Kidney (tissue), 14 donors: Measurements from ENCODE around the gene PLA2G4E. TPM values are rescaled to one million over a fixed set of nuclear protein-coding genes. Genes with fewer than 3 reads are reported as not detected.

Experiments
- DNase-seq, 5 donors: peaks; one replicate each; pipeline ENCODE4 v3.0.0-alpha.2; 2013 to 2020
- FAIRE-seq: peaks from 2 replicates; lab custom pipeline; 2012; peaks lifted over from hg19 to GRCh38; lab: Jason Lieb, UNC
- H3K27ac ChIP-seq, 2 donors: one replicate each; pipeline ENCODE4 v1.7.0; 2013; ENCODE audit warnings: low read depth in 2 of 2, low read length in 2 of 2, inconsistent platforms in 1 of 2
- H3K27me3 ChIP-seq: one replicate; pipeline ENCODE4 v1.7.1; 2013; ENCODE audit warnings: low read length, inconsistent platforms; ENCODE audit not compliant: control insufficient read depth, insufficient read depth
- H3K36me3 ChIP-seq, 3 donors: one replicate each; pipeline versions ENCODE4 v1.7.0 to v1.7.1; 2013; ENCODE audit warnings: low read length in 3 of 3, control low read depth in 1 of 3, inconsistent platforms in 1 of 3; ENCODE audit not compliant: insufficient read depth in 3 of 3, control insufficient read depth in 2 of 3
- H3K4me1 ChIP-seq, 3 donors: one replicate each; pipeline versions ENCODE4 v1.7.0 to v1.7.1; 2013; ENCODE audit warnings: low read length in 3 of 3, inconsistent platforms in 1 of 3, low read depth in 1 of 3; ENCODE audit not compliant: control insufficient read depth in 2 of 3, insufficient read depth in 2 of 3
- H3K4me3 ChIP-seq, 3 donors: one replicate each; pipeline versions ENCODE4 v1.7.0 to v1.8.1; 2013; ENCODE audit warnings: low read length in 3 of 3, control low read depth in 1 of 3, inconsistent platforms in 1 of 3
- H3K9ac ChIP-seq, 3 donors: one replicate each; pipeline versions ENCODE4 v1.7.0 to v1.7.1; 2013; ENCODE audit warnings: low read length in 3 of 3, control low read depth in 1 of 3, inconsistent platforms in 1 of 3
- H3K9me3 ChIP-seq, 3 donors: one replicate each; pipeline versions ENCODE4 v1.7.0 to v1.7.1; 2013; ENCODE audit warnings: low read length in 3 of 3, control low read depth in 1 of 3, inconsistent platforms in 1 of 3; ENCODE audit not compliant: control insufficient read depth in 2 of 3, insufficient read depth in 1 of 3
- intact Hi-C: fragments of 100-400 bp; cut with DNase I; formaldehyde crosslinking; loops from one replicate; pipeline ENCODE4 v1.11.1; 2022
- polyA plus RNA-seq: library from polyadenylated mRNA; stranded (reverse); fragments of 350-450 nt; fragmentation: Illumina TruSeq; extraction: RNeasy Lipid Tissue Mini Kit (QIAGEN cat#74804); gene quantifications from one replicate; pipeline ENCODE4 v1.2.3, GENCODE V29; 2014; ENCODE audit warnings: low read depth, low replicate concordance; ENCODE audit not compliant: insufficient read depth
- total RNA-seq: library from RNA; stranded (reverse); fragmentation: NEBNext Ultra II Directional; extraction: Animal tissue kit (Norgen Biotek cat#: 25700); gene quantifications from one replicate; pipeline ENCODE4 v1.2.1, GENCODE V29; 2021
- TF ChIP-seq, protein P1 (sequence below): IDR thresholded peaks from 3 replicates; pipeline ENCODE4 v1.5.1; 2012; ENCODE audit warnings: mild to moderate bottlenecking, moderate library complexity, borderline replicate concordance; ENCODE audit not compliant: insufficient read depth; ENCODE audit errors: extremely low read depth
- donor health status: control.
- donor health status: control.
- donor health status: control.
- donor health status: control.
- donor health status: control.
- donor health status: DM: yes; HTN: yes; CAD: no.
- donor health status: Normal renal cell carcinoma (clear cell type).

Gene PLA2G4E
- total and polyA plus RNA-seq, 2 donors from 2014 or later: not detected

DNA sequence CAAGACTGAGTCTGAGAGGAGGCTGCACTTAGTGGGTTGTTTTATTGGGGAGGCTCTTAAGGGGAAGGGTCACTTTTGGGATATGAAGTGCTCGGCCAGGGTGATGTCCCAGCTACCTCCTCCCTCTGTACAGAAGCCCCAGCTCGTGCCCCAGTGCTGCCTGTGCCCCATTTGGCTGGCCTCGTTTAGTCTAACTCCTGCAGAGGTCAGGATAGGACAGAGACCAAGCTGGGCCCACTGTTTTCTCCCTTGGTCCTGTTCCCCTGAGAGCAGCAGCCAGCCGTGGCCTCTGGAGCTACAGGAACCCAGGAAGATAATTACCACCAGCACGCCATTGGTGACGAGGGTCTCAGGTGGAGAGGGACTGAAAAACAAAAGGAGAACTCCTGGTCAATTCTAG, 18.5 kb downstream of the PLA2G4E start:
- DNase-seq: peak in 1 of 5 donors; percentile 59
- intact Hi-C loops: no loop called here
- peaks cover 0 to 3% (median 0%) of the 10 kb centered on the region in 3 donors for H3K9me3 ChIP-seq
- no peaks in the 10 kb centered on the region for H3K27me3 ChIP-seq
- FAIRE-seq: no peak
- TF ChIP-seq, protein P1, sequence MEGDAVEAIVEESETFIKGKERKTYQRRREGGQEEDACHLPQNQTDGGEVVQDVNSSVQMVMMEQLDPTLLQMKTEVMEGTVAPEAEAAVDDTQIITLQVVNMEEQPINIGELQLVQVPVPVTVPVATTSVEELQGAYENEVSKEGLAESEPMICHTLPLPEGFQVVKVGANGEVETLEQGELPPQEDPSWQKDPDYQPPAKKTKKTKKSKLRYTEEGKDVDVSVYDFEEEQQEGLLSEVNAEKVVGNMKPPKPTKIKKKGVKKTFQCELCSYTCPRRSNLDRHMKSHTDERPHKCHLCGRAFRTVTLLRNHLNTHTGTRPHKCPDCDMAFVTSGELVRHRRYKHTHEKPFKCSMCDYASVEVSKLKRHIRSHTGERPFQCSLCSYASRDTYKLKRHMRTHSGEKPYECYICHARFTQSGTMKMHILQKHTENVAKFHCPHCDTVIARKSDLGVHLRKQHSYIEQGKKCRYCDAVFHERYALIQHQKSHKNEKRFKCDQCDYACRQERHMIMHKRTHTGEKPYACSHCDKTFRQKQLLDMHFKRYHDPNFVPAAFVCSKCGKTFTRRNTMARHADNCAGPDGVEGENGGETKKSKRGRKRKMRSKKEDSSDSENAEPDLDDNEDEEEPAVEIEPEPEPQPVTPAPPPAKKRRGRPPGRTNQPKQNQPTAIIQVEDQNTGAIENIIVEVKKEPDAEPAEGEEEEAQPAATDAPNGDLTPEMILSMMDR: no peak
- no peak overlapping the region for H3K27ac ChIP-seq
- H3K9ac ChIP-seq: no peak overlapping the region
- no peaks in the 10 kb centered on the region for H3K36me3 ChIP-seq
- H3K4me1 ChIP-seq: no peaks in the 10 kb centered on the region
- no peak overlapping the region for H3K4me3 ChIP-seq

DNA sequence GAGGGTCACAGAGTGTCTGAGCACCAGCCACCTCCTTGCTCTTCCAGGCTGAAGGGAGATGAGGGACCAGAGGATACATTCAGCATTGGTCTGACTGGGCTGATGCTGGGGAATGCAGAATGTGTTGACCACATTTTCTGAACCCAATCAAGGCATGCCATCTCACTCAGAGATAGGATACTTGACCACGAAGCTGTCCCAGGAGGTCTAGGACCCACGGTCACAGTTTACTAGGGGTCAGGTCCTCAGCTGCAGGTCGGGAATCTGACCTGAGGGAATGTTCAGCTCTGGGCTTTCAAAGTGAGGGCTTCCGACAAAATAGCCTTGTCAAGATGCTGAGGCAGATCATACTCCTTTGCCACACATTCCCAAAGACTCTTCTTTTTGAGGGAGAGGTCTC, 19.6 kb downstream of the PLA2G4E start:
- H3K9ac ChIP-seq: no peak overlapping the region
- no peaks in the 10 kb centered on the region for H3K27me3 ChIP-seq
- no peaks in the 10 kb centered on the region for H3K36me3 ChIP-seq
- peak in 1 of 5 donors; percentile 26 for DNase-seq
- no peaks in the 10 kb centered on the region for H3K4me1 ChIP-seq
- TF ChIP-seq, protein P1: no peak
- no peak overlapping the region for H3K27ac ChIP-seq
- no peak overlapping the region for H3K4me3 ChIP-seq
- FAIRE-seq: no peak
- intact Hi-C loops: no loop called here
- H3K9me3 ChIP-seq: peaks cover 0 to under 1% (median 0%) of the 10 kb centered on the region in 3 donors

DNA sequence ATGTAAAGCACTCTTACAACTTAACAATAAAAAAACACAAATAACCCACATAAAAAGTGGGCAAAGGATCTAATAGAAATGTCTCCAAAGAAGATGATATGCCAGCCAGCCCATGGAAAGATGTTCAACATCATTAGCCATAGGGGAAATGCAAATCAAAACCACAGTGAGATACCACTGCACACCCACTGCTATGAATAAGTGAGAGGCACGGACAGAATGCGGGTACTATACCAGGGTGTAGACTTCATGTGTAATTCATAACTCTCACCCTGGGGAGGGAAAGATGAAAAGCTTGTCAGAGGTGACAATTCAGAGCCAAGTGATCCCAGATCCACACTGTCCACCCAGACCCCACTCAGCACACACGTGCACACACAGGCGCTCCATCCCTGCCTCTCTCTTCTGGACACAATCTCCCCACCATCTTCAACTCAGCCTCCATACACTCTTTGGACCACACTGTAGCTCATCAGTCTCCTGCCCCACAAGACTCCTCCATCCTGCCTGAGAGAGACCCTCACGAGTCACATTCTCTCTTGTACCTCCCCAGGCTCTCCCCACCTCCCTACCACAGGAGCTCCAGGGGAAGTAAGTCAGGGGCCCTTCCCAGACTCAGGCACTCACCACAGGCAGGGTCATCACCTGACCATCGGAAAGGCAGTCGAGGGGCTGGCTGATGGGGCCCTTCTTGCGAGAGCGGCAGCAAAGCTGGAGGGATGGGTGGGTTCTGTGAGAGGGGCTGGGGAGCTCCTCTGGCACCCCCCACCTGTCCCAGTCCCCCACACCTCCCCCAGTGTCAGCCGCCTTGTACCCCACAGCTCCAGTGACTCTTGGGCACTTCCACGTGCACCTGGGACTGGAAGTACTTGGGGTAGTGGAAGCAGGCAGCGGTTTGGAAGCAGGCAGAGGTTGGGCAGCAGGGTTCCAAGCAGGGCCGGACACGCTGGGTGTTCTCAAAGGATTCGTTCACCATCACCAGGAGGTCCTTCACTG, 21.3 kb downstream of the PLA2G4E start:
- no peaks in the 10 kb centered on the region for H3K36me3 ChIP-seq
- DNase-seq (peak in 1 of 5 donors; percentile 56), FAIRE-seq (no peak)
- no peak overlapping the region for H3K4me3 ChIP-seq
- TF ChIP-seq, protein P1: no peak
- H3K9ac ChIP-seq: no peak overlapping the region
- intact Hi-C loops: no loop called here
- no peak overlapping the region for H3K27ac ChIP-seq
- no peaks in the 10 kb centered on the region for H3K4me1 ChIP-seq
- no peaks in the 10 kb centered on the region for H3K9me3 ChIP-seq
- no peaks in the 10 kb centered on the region for H3K27me3 ChIP-seq
